Esophagus squamous epithelium (tissue), 4 donors: ENCODE data around the gene ODAD4.

ENCODE experiments used
- POLR2A ChIP-seq, 4 donors: fragments of 450-650 bp; IDR thresholded peaks; one replicate each; pipeline ENCODE4 v1.6.1; 2017; ENCODE audit warnings: antibody characterized with exemption in 4 of 4, mild to moderate bottlenecking in 4 of 4, moderate library complexity in 3 of 4
- TF ChIP-seq, protein P1 (sequence below), 6 experiments: fragments of 450-650 bp in 4 of 6; fragments of 200-600 bp in 2 of 6; sonication (generic) in 2 of 6; IDR thresholded peaks; one replicate each; pipeline ENCODE4 v1.5.1; 2016 to 2019; ENCODE audit warnings: antibody characterized with exemption in 6 of 6, mild to moderate bottlenecking in 4 of 6, moderate library complexity in 4 of 6

DNA sequence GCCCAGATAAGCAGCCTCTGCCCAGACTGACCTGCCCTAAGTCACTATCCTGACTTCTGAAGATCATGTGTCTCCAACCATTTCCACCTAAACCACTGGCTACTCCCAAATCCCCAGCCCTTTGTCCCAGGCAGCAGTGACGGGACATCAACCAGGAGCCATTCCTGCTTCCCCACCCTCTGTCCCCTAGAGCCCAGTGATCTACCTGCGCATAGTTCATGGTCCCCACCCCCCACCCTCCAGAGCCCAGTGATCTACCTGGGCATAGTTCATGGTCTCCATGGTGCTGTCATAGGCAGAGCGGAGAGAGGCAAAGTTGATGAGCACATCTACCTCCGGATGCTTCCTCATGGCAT lies 38.4 kb upstream of the ODAD4 start:
- TF ChIP-seq, protein P1, sequence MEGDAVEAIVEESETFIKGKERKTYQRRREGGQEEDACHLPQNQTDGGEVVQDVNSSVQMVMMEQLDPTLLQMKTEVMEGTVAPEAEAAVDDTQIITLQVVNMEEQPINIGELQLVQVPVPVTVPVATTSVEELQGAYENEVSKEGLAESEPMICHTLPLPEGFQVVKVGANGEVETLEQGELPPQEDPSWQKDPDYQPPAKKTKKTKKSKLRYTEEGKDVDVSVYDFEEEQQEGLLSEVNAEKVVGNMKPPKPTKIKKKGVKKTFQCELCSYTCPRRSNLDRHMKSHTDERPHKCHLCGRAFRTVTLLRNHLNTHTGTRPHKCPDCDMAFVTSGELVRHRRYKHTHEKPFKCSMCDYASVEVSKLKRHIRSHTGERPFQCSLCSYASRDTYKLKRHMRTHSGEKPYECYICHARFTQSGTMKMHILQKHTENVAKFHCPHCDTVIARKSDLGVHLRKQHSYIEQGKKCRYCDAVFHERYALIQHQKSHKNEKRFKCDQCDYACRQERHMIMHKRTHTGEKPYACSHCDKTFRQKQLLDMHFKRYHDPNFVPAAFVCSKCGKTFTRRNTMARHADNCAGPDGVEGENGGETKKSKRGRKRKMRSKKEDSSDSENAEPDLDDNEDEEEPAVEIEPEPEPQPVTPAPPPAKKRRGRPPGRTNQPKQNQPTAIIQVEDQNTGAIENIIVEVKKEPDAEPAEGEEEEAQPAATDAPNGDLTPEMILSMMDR (IDR thresholded peaks at IDR 0.05) = no peak
- no peak for TF ChIP-seq POLR2A (IDR thresholded peaks at IDR 0.05)
